Thymus (tissue), 11 donors: ENCODE results near the gene GALNT2. TPM values are rescaled to one million over a fixed set of nuclear protein-coding genes. Genes with fewer than 3 reads are reported as not detected.

Experiments used
- DNase-seq, 9 donors: peaks; one replicate each; pipeline ENCODE4 v3.0.0-alpha.2; 2013; ENCODE audit warnings: low spot score in 9 of 9, low read depth in 6 of 9, missing footprints in 1 of 9
- H3K27ac ChIP-seq, 2 donors: one replicate each; pipeline ENCODE4 v1.5.1; 2013; ENCODE audit warnings: control low read depth in 1 of 2, low read depth in 1 of 2, low read length in 1 of 2, mild to moderate bottlenecking in 1 of 2, moderate library complexity in 1 of 2
- H3K27me3 ChIP-seq, 2 donors: one replicate each; pipeline ENCODE4 v1.5.1; 2013; ENCODE audit warnings: low read length in 1 of 2; ENCODE audit not compliant: control insufficient read depth in 2 of 2, insufficient read depth in 1 of 2
- H3K36me3 ChIP-seq, 2 donors: one replicate each; pipeline ENCODE4 v1.5.1; 2013; ENCODE audit warnings: low read length in 1 of 2, mild to moderate bottlenecking in 1 of 2, moderate library complexity in 1 of 2; ENCODE audit not compliant: control insufficient read depth in 2 of 2, insufficient read depth in 2 of 2
- H3K4me1 ChIP-seq, 2 donors: one replicate each; pipeline ENCODE4 v1.5.1; 2013; ENCODE audit warnings: low read length in 2 of 2; ENCODE audit not compliant: control insufficient read depth in 2 of 2, insufficient read depth in 2 of 2
- H3K4me3 ChIP-seq, 2 donors: one replicate each; pipeline ENCODE4 v1.5.1; 2013; ENCODE audit warnings: low read length in 2 of 2, control low read depth in 1 of 2, mild to moderate bottlenecking in 1 of 2
- H3K9me3 ChIP-seq, 2 donors: one replicate each; pipeline ENCODE4 v1.5.1; 2013; ENCODE audit warnings: low read length in 1 of 2, mild to moderate bottlenecking in 1 of 2; ENCODE audit not compliant: control insufficient read depth in 2 of 2, insufficient read depth in 1 of 2
- WGBS: extraction: QIAGEN DNeasy Blood & Tissue Kit; methylation state at CpG from one replicate; pipeline ENCODE4 v1.1.7; 2013; 5-methylcytosine and 5-hydroxymethylcytosine counted together
- polyA plus RNA-seq: library from polyadenylated mRNA; stranded (reverse); fragments of 200-250 nt; gene quantifications from one replicate; pipeline ENCODE4 v1.2.3, GENCODE V29; 2013
- total RNA-seq: library from RNA; stranded (reverse); fragments of 120-200 nt; gene quantifications from one replicate; pipeline ENCODE4 v1.2.4, GENCODE V29; 2013
- donor health status: healthy.

Gene GALNT2
- total and polyA plus RNA-seq, 2 donors, result 33.9 to 42.5 TPM

- peaks cover 27 to 66% of the 10 kb centered on the region in 2 donors for H3K36me3 ChIP-seq
- H3K27me3 ChIP-seq, result no peaks in the 10 kb centered on the region
- H3K4me1 ChIP-seq, result peaks cover 74 to 84% of the 10 kb centered on the region in 2 donors
- H3K4me3 ChIP-seq, result peak overlapping the region in 1 of 2 donors; percentile 7
- peaks cover 0 to 9% of the 10 kb centered on the region in 2 donors for H3K9me3 ChIP-seq
- peak overlapping the region; percentile 52 to 84 for H3K27ac ChIP-seq
- peak in 7 of 9 donors; percentile 66 to 93 (median 82) for DNase-seq
- 13% methylated on average over 15 of the region's 15 CpGs for WGBS
These were observed 210.4 kb downstream of the GALNT2 start for GRCh38 chr1:230277201-230278025.

- 59% methylated on average over 7 of the region's 7 CpGs for WGBS
- Histone ChIP-seq H3K27ac (peak overlapping the region in 1 of 2 donors; percentile 84), H3K9me3 (peaks cover 0 to 9% of the 10 kb centered on the region in 2 donors), H3K4me3 (no peak overlapping the region), H3K27me3 (no peaks in the 10 kb centered on the region), H3K4me1 (peaks cover 65 to 75% of the 10 kb centered on the region in 2 donors), H3K36me3 (peaks cover 30 to 65% of the 10 kb centered on the region in 2 donors)
- DNase-seq, result peak in 2 of 9 donors; percentile 48 to 69
These were observed 211.3 kb downstream of the GALNT2 start for GRCh38 chr1:230278376-230278775.

- Histone ChIP-seq H3K4me1 (peaks cover 60 to 69% of the 10 kb centered on the region in 2 donors), H3K27ac (peak overlapping the region in 1 of 2 donors; percentile 84), H3K27me3 (no peaks in the 10 kb centered on the region), H3K36me3 (peaks cover 36 to 67% of the 10 kb centered on the region in 2 donors), H3K9me3 (peaks cover 0 to 9% of the 10 kb centered on the region in 2 donors), H3K4me3 (no peak overlapping the region)
- peak in 2 of 9 donors; percentile 37 to 65 for DNase-seq
- WGBS, result 42% methylated on average over 20 of the region's 20 CpGs
These were observed 212.0 kb downstream of the GALNT2 start for GRCh38 chr1:230278871-230279582.

GRCh38 chr1:230279583-230279945, 212.5 kb downstream of the GALNT2 start:
- Histone ChIP-seq H3K27me3 (no peaks in the 10 kb centered on the region), H3K27ac (peak overlapping the region in 1 of 2 donors; percentile 84), H3K4me1 (peaks cover 55 to 64% of the 10 kb centered on the region in 2 donors), H3K4me3 (no peak overlapping the region), H3K36me3 (peaks cover 33 to 61% of the 10 kb centered on the region in 2 donors), H3K9me3 (peaks cover 0 to 9% of the 10 kb centered on the region in 2 donors)
- DNase-seq, result peak in 2 of 9 donors; percentile 48 to 65
- 59% methylated on average over 24 of the region's 24 CpGs for WGBS

- H3K4me3 ChIP-seq, result no peak overlapping the region
- peak overlapping the region; percentile 33 to 84 for H3K27ac ChIP-seq
- WGBS, result 82% methylated on average over 24 of the region's 24 CpGs
- H3K4me1 ChIP-seq, result peaks cover 55 to 63% of the 10 kb centered on the region in 2 donors
- H3K9me3 ChIP-seq, result peaks cover 0 to 9% of the 10 kb centered on the region in 2 donors
- H3K27me3 ChIP-seq, result no peaks in the 10 kb centered on the region
- DNase-seq, result no peak
- H3K36me3 ChIP-seq, result peaks cover 37 to 65% of the 10 kb centered on the region in 2 donors
These were observed 213.2 kb downstream of the GALNT2 start for GRCh38 chr1:230280054-230280795.

GRCh38 chr1:230280906-230281413, 213.9 kb downstream of the GALNT2 start:
- H3K4me3 ChIP-seq, result no peak overlapping the region
- 33% methylated on average over 23 of the region's 23 CpGs for WGBS
- DNase-seq, result peak in 2 of 9 donors; percentile 41 to 68
- H3K9me3 ChIP-seq, result peaks cover 0 to 9% of the 10 kb centered on the region in 2 donors
- peak overlapping the region; percentile 26 to 84 for H3K27ac ChIP-seq
- peaks cover 55 to 63% of the 10 kb centered on the region in 2 donors for H3K4me1 ChIP-seq
- H3K27me3 ChIP-seq, result no peaks in the 10 kb centered on the region
- peaks cover 37 to 65% of the 10 kb centered on the region in 2 donors for H3K36me3 ChIP-seq

- peaks cover 0 to 9% of the 10 kb centered on the region in 2 donors for H3K9me3 ChIP-seq
- peak overlapping the region in 1 of 2 donors; percentile 84 for H3K27ac ChIP-seq
- H3K36me3 ChIP-seq, result peaks cover 31 to 59% of the 10 kb centered on the region in 2 donors
- WGBS, result 93% methylated on average over 17 of the region's 17 CpGs
- no peaks in the 10 kb centered on the region for H3K27me3 ChIP-seq
- H3K4me1 ChIP-seq, result peaks cover 50 to 58% of the 10 kb centered on the region in 2 donors
- no peak for DNase-seq
- no peak overlapping the region for H3K4me3 ChIP-seq
These were observed 214.5 kb downstream of the GALNT2 start for GRCh38 chr1:230281556-230281955.

GRCh38 chr1:230282157-230282556, 215.1 kb downstream of the GALNT2 start:
- 46% methylated on average over 3 of the region's 3 CpGs for WGBS
- no peak overlapping the region for H3K4me3 ChIP-seq
- no peak overlapping the region for H3K27ac ChIP-seq
- peaks cover 44 to 52% of the 10 kb centered on the region in 2 donors for H3K4me1 ChIP-seq
- H3K9me3 ChIP-seq, result peaks cover 0 to 9% of the 10 kb centered on the region in 2 donors
- no peak for DNase-seq
- H3K27me3 ChIP-seq, result no peaks in the 10 kb centered on the region
- peaks cover 30 to 56% of the 10 kb centered on the region in 2 donors for H3K36me3 ChIP-seq
